Tibial artery (tissue), 4 donors: ENCODE data around the gene DNAJC27.

Experiments used
- DNase-seq, 2 donors: peaks; one replicate each; pipeline ENCODE4 v3.0.0-alpha.2; 2019
- H3K27ac ChIP-seq, 2 donors: fragments of 200-600 bp; sonication (generic) in 1 of 2; 1 replicate in 1 of 2; 2 replicates in 1 of 2; pipeline ENCODE4 v1.5.1; 2018 to 2019; ENCODE audit warnings: mild to moderate bottlenecking in 1 of 2
- H3K27me3 ChIP-seq, 2 donors: fragments of 200-600 bp; sonication (generic) in 1 of 2; one replicate each; pipeline versions ENCODE4 v1.5.1 to v1.6.0; 2016 to 2019
- H3K36me3 ChIP-seq, 3 donors: fragments of 200-600 bp; sonication (generic) in 2 of 3; one replicate each; pipeline ENCODE4 v1.5.1; 2016 to 2019; ENCODE audit warnings: mild to moderate bottlenecking in 2 of 3
- H3K4me1 ChIP-seq, 4 donors: fragments of 200-600 bp; sonication (generic) in 2 of 4; 1 replicate in 3 of 4; 2 replicates in 1 of 4; pipeline ENCODE4 v1.5.1; 2016 to 2019
- H3K4me3 ChIP-seq, 2 donors: fragments of 200-600 bp; sonication (generic) in 1 of 2; 1 replicate in 1 of 2; 2 replicates in 1 of 2; pipeline ENCODE4 v1.5.1; 2018 to 2019; ENCODE audit warnings: mild to moderate bottlenecking in 2 of 2
- H3K9me3 ChIP-seq, 3 donors: fragments of 200-600 bp; sonication (generic) in 1 of 3; one replicate each; pipeline ENCODE4 v1.5.1; 2016 to 2019
- intact Hi-C: fragments of 100-400 bp; cut with DNase I; formaldehyde crosslinking; loops from one replicate; pipeline ENCODE4 v1.15.0; 2023; ENCODE audit warnings: low total_unique reads
- TF ChIP-seq, protein P1 (sequence below), 2 experiments: fragments of 200-600 bp in 1 of 2; fragments of 450-650 bp in 1 of 2; IDR thresholded peaks; one replicate each; pipeline ENCODE4 v1.5.1; 2017 to 2019; ENCODE audit warnings: antibody characterized with exemption in 2 of 2, mild to moderate bottlenecking in 1 of 2, moderate library complexity in 1 of 2

The DNAJC27 gene

DNA sequence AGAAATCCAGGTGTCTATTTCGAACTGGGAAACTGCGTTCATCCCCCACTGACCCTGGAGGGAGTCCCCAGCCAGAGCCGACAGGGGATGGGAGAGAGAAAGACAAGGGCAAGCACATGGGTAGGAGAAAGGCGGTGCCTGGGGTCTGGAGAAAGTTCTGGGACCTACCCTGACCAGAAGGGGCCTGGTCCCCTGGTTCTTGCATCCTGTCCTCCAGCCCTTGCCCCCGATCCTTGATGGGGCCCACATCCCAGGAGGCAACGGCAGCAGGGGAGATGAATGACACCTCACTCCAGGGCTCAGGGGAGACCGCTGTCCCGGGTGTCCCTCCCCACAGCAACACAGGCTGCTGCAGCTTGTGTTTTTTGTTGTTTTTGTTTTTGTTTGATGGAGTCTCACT is 56.6 kb downstream of the DNAJC27 start:
- H3K27ac ChIP-seq = no peak overlapping the region
- intact Hi-C loops = loop anchor here (5.0 kb wide), 1 partner anchor 52 kb away; no protein-coding TSS in a partner anchor
- no peaks in the 10 kb centered on the region for H3K9me3 ChIP-seq
- peaks cover 0 to 60% (median 32%) of the 10 kb centered on the region in 4 donors for H3K4me1 ChIP-seq
- no peak overlapping the region for H3K4me3 ChIP-seq
- H3K36me3 ChIP-seq = peaks cover 0 to 18% (median 7%) of the 10 kb centered on the region in 3 donors
- DNase-seq = no peak
- H3K27me3 ChIP-seq = no peaks in the 10 kb centered on the region
- TF ChIP-seq, protein P1, sequence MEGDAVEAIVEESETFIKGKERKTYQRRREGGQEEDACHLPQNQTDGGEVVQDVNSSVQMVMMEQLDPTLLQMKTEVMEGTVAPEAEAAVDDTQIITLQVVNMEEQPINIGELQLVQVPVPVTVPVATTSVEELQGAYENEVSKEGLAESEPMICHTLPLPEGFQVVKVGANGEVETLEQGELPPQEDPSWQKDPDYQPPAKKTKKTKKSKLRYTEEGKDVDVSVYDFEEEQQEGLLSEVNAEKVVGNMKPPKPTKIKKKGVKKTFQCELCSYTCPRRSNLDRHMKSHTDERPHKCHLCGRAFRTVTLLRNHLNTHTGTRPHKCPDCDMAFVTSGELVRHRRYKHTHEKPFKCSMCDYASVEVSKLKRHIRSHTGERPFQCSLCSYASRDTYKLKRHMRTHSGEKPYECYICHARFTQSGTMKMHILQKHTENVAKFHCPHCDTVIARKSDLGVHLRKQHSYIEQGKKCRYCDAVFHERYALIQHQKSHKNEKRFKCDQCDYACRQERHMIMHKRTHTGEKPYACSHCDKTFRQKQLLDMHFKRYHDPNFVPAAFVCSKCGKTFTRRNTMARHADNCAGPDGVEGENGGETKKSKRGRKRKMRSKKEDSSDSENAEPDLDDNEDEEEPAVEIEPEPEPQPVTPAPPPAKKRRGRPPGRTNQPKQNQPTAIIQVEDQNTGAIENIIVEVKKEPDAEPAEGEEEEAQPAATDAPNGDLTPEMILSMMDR (IDR thresholded peaks at IDR 0.05) = no peak

DNA sequence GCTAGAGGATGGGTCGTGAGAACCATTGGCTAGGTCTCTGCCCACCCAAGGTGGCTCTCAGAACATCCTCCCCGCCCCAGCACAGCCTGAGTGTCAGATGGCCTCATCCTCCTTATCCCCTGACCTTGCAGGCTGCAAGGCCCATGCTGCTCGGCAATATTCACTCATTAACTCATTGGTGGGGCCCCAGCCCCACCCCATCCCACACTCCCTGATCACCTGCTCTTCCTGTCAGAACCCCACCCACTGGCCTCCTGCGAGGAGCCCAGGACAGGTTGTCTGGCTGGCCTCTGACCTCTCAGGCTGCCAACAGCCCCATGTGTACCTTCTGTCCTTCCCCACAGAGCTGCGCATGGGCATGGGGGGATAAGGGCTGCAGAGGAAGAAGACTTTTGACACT is 57.0 kb downstream of the DNAJC27 start:
- H3K4me3 ChIP-seq = no peak overlapping the region
- H3K27me3 ChIP-seq = no peaks in the 10 kb centered on the region
- peaks cover 0 to 60% (median 32%) of the 10 kb centered on the region in 4 donors for H3K4me1 ChIP-seq
- intact Hi-C loops = loop anchor here (5.0 kb wide), 1 partner anchor 53 kb away; no protein-coding TSS in a partner anchor
- no peak overlapping the region for H3K27ac ChIP-seq
- TF ChIP-seq, protein P1 (IDR thresholded peaks at IDR 0.05) = no peak
- peaks cover 0 to 23% (median 7%) of the 10 kb centered on the region in 3 donors for H3K36me3 ChIP-seq
- DNase-seq = no peak
- H3K9me3 ChIP-seq = no peaks in the 10 kb centered on the region

DNA sequence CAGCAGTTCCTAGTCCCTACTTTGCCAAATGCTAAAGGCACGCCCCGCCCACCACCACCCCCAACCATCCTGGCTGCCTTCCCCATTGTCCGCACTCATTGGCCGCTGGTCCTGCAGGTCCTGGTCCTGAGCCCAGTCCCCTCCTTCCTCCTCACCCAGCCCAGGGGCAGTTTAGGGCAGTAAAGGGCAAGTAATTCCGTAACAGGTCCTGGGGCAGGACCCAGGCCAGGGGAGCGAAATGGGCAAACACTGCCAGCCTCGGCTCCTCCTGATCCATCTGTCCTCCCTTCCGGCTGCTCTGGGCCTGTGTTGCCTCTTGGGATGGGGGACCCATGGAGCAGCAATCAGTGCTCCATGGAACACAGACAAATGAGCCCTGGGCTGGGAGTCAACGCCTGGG is 57.8 kb downstream of the DNAJC27 start:
- Histone ChIP-seq H3K27me3 (no peaks in the 10 kb centered on the region), H3K4me3 (no peak overlapping the region), H3K27ac (no peak overlapping the region), H3K36me3 (peaks cover 0 to 23% (median 7%) of the 10 kb centered on the region in 3 donors), H3K9me3 (no peaks in the 10 kb centered on the region), H3K4me1 (peaks cover 0 to 57% (median 29%) of the 10 kb centered on the region in 4 donors)
- DNase-seq = peak in 1 of 2 donors; percentile 49
- TF ChIP-seq, protein P1 (IDR thresholded peaks at IDR 0.05) = no peak
- intact Hi-C loops = no loop called here

DNA sequence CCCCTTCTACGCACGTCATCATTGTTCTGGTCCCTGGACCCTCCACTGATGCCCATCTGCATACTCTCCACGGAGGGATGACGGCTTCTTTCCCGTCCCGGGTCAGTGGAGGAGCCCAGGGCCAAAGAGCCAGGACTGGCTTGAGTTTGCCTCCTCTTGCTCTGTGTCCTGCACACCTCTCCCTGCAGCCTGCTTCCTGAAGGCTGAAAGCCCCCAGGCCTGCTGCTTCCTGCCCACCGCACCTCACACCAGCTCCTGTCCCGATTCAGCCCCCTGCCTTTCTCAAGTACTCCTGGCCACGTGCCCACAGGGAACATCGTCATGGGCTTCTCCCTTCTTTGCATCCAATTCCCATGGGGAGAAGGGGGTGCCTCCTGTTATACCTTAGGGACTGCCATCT is 58.8 kb downstream of the DNAJC27 start:
- H3K4me1 ChIP-seq = peaks cover 0 to 48% (median 20%) of the 10 kb centered on the region in 4 donors
- H3K27ac ChIP-seq = no peak overlapping the region
- peak in 1 of 2 donors; percentile 59 for DNase-seq
- H3K27me3 ChIP-seq = no peaks in the 10 kb centered on the region
- no peaks in the 10 kb centered on the region for H3K9me3 ChIP-seq
- H3K4me3 ChIP-seq = no peak overlapping the region
- peaks cover 0 to 20% (median 4%) of the 10 kb centered on the region in 3 donors for H3K36me3 ChIP-seq
- TF ChIP-seq, protein P1 (IDR thresholded peaks at IDR 0.05) = no peak
- intact Hi-C loops = no loop called here

DNA sequence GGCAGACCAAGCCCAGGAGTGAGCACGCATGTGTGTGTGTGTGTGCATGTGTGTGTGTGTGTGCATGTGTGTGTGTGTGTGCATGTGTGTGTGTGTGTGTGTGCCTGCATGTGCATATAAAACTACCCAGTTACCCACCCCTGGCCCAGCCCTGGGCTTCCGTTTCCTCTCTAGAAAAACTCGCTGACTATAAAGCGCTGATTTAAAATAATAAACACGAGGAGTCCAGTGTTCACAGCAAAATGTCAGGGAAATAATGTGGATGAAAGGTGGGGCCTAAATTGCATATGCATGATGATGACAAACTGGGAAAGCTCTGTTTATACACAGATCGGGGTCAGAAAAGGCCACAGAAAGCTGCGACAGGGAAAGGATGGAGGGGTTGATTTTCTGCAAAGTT is 59.2 kb downstream of the DNAJC27 start:
- H3K27ac ChIP-seq = no peak overlapping the region

More for the DNA sequence above, 59.2 kb downstream of the DNAJC27 start:
- H3K4me3 ChIP-seq = no peak overlapping the region
- H3K27me3 ChIP-seq = no peaks in the 10 kb centered on the region
- TF ChIP-seq, protein P1 (IDR thresholded peaks at IDR 0.05) = no peak
- intact Hi-C loops = no loop called here
- no peak for DNase-seq
- H3K9me3 ChIP-seq = no peaks in the 10 kb centered on the region
- H3K36me3 ChIP-seq = peaks cover 0 to 19% (median 0%) of the 10 kb centered on the region in 3 donors
- H3K4me1 ChIP-seq = peaks cover 0 to 44% (median 17%) of the 10 kb centered on the region in 4 donors
